ENCODE measurements around the gene SIRT4. TPM values are rescaled to one million over a fixed set of nuclear protein-coding genes. Genes with fewer than 3 reads are reported as not detected.
"Not testable (repeated sequence)": the region's sequence is repeated elsewhere in the genome, so short reads cannot be mapped to it uniquely, and the experiment has no call there.

The SIRT4 gene, protein sequence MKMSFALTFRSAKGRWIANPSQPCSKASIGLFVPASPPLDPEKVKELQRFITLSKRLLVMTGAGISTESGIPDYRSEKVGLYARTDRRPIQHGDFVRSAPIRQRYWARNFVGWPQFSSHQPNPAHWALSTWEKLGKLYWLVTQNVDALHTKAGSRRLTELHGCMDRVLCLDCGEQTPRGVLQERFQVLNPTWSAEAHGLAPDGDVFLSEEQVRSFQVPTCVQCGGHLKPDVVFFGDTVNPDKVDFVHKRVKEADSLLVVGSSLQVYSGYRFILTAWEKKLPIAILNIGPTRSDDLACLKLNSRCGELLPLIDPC
- 1 to 10 TPM; 1.3 to 1.6 TPM for total RNA-seq

DNA sequence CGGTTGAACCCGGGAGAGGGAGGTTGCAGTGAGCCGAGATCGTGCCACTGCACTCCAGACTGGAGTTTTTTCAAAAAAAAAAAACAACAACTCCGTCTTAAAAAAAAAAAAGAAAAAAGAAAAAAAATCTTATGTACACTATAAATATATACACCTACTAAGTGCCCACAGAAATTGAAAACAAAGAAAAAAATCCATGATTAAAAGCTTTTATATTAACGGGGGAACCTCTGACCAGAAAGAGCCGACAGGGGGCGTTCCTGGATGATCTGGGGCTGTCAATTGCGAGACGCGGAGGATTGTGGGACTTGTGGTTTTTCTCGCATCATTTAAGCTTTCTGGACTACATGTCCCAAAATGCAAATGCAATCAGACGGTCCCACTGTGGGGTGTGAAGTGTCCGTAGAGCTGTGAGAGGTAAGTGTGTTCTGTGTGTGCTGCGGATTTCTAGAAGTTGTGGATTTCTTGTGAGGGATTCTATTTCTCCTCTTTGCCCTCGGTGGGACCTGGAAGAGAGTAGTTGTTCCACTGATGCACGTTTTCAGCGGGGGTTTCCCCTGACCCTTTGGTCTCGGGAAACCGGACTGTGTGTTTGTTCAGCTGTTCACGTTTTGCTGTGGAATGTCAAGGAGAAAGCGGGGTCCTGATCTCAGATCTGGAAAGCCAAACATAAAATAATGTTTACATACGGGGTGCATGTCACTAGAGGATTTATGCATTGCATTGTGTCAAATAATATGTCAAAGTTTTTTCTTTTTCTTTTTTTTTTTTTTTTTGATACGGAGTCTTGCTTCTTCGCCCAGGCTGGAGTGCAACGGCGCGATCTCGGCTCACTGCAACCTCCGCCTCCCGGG lies at the start of gene SIRT4:
SIRT4 (plus strand) TSS at position 360 of the 854 bp plus-strand sequence. CDS start 1,241 bp downstream, outside the sequence.
- H3K4me1 ChIP-seq, result no peaks in the 10 kb centered on the region
- peak; percentile 74 for TF ChIP-seq CTCF (IDR thresholded peaks at IDR 0.05)
- intact Hi-C loops (cut with DNase I), result no loop called here
- H3K4me3 ChIP-seq, result peak within 1 kb of the TSS; percentile 64
- H3K27ac ChIP-seq, result peak within 1 kb of the TSS; percentile 71
- no peaks in the 10 kb centered on the region for H3K9me3 ChIP-seq
- no peaks in the 10 kb centered on the region for H3K27me3 ChIP-seq
- DNase-seq, result peak; percentile 95
- H3K36me3 ChIP-seq, result no peaks in the 10 kb centered on the region
- peak within 1 kb of the TSS; percentile 52 to 72 for H3K9ac ChIP-seq (ENCODE audit: low read depth in 2 of 2, low read length in 2 of 2)

GRCh38 chr12:120253313-120253712 lies 48.8 kb upstream of the SIRT4 start:
- H3K4me3 ChIP-seq; H3K9ac ChIP-seq (ENCODE audit: low read depth in 2 of 2, low read length in 2 of 2); H3K9me3 ChIP-seq; H3K27me3 ChIP-seq; DNase-seq; intact Hi-C loops (cut with DNase I); H3K27ac ChIP-seq; H3K36me3 ChIP-seq; H3K4me1 ChIP-seq: not testable (repeated sequence)

DNA sequence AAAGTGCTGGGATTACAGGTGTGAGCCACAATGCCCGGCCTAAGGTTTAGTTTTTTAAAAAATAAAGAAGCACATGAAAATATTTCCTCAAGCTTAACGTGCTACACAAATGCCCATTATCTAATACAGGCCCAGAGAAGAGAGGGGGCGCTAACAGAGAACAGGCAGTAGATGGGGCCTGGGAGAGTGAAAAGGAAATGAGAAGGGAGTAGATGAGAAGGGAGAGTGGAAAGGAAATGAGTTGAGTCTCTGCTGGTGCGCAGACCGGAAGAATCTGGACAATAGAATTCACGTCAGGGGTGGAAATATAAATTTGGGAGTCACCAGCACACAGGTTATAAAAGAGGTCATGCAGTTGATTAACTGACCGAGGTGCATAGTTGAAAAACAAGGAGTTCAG lies 47.3 kb upstream of the SIRT4 start:
- no peaks in the 10 kb centered on the region for H3K4me1 ChIP-seq
- H3K27ac ChIP-seq, result peak overlapping the region; percentile 13
- no peak for DNase-seq
- H3K27me3 ChIP-seq, result no peaks in the 10 kb centered on the region
- H3K4me3 ChIP-seq, result no peak overlapping the region
- no peaks in the 10 kb centered on the region for H3K9me3 ChIP-seq
- no peaks in the 10 kb centered on the region for H3K36me3 ChIP-seq
- no peak for TF ChIP-seq CTCF (IDR thresholded peaks at IDR 0.05)
- intact Hi-C loops (cut with DNase I), result no loop called here
- H3K9ac ChIP-seq (ENCODE audit: low read depth in 2 of 2, low read length in 2 of 2), result no peak overlapping the region

DNA sequence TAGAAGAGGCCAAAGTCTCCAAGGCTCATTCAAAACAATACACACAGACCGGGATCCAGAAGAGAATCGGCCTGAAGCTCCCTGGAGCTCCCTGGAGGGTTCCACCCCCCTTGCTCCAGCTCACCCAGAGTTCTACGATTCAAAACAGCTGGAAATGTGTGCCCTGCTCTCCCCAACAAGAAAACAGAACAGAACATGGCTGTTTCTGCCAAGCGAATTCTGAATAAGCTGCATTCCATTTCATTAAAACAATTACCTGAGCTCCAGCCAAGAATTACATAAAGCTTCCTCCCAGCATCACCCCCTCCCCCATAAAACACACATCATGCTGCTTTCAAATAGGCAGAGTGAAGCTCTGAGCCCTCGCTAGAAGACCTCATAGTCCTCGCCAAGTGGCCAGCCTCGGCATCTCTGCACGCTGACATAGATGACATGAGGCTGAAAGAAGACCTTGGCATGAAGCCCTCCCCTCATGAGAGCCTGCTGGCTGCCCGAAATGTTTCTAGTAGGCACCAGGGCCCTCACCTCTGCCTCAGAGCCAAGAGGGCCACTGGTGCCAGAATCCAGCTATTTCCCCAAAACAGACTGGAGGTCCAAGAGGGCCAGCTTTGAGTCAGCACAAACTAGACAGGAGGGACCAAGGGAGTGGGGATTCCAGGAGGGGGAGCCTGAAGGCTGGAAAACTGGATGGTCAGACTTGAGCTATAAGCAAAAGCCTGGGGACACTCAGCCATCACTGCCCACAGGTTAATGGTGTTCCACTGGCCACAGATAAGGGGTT lies 44.9 kb upstream of the SIRT4 start:
- TF ChIP-seq CTCF (IDR thresholded peaks at IDR 0.05), result no peak
- Histone ChIP-seq H3K9ac (ENCODE audit: low read depth in 2 of 2, low read length in 2 of 2) (peak overlapping the region in 1 of 2 donors; percentile 53), H3K9me3 (no peaks in the 10 kb centered on the region), H3K4me1 (peaks cover 5% of the 10 kb centered on the region), H3K27ac (peak overlapping the region; percentile 44), H3K36me3 (no peaks in the 10 kb centered on the region), H3K27me3 (no peaks in the 10 kb centered on the region), H3K4me3 (no peak overlapping the region)
- intact Hi-C loops (cut with DNase I), result no loop called here
- DNase-seq, result no peak

DNA sequence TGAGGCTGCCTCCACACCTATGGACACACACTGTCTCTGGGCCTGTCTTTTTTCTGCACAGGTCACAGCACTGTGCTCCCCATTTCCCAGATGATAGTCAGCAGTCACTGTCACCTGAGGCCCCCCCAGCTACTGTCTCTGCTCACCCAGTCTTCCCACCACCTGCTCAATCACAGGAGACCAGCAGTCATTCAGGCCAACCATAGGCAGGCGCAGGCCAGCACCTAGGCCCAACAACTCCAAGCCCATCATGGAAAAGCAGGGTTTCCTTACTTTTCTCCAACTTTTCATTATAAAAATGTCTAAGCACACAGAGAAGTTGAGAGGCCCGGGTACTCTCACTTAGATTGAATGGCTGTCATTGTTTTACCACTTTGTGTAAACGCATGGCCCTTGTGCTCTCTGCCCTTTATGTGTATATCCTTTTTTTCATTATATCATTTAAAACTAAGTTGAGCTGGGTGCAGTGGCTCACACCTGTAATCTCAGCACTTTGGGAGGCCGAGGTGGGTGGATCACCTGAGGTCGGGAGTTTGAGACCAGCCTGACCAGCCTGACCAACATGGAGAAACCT lies 43.7 kb upstream of the SIRT4 start:
- no peak overlapping the region for H3K9ac ChIP-seq (ENCODE audit: low read depth in 2 of 2, low read length in 2 of 2)

More for the DNA sequence above, 43.7 kb upstream of the SIRT4 start:
- DNase-seq, result no peak
- no peak overlapping the region for H3K4me3 ChIP-seq
- H3K27me3 ChIP-seq, result no peaks in the 10 kb centered on the region
- intact Hi-C loops (cut with DNase I), result no loop called here
- H3K36me3 ChIP-seq, result no peaks in the 10 kb centered on the region
- no peak for TF ChIP-seq CTCF (IDR thresholded peaks at IDR 0.05)
- H3K9me3 ChIP-seq, result no peaks in the 10 kb centered on the region
- no peak overlapping the region for H3K27ac ChIP-seq
- H3K4me1 ChIP-seq, result peaks cover 14% of the 10 kb centered on the region
